Stimulated activated effector memory CD8-positive, alpha-beta T cell treated with anti-CD3 and anti-CD28 coated beads, Interleukin-12 subunit alpha, Interleukin-12 subunit beta, amount 100 ng/mL, for 72 hours (primary cell): ENCODE results near the gene VDAC1.

Experiments used
- ATAC-seq: fragments of 150-1000 bp; cut with Tn5 transposase; 2 replicates; pipeline ENCODE4 v1.10.0; 2021
- DNase-seq, 2 donors: peaks; one replicate each; pipeline ENCODE4 v3.0.0; 2021 to 2022; ENCODE audit warnings: low spot score in 2 of 2
- H3K27ac Mint-ChIP-seq: one replicate; pipeline ENCODE4 v1.8.0; 2022; ENCODE audit warnings: mild to moderate bottlenecking, mixed read lengths
- H3K36me3 Mint-ChIP-seq: one replicate; pipeline ENCODE4 v1.8.0; 2022; ENCODE audit warnings: mild to moderate bottlenecking, mixed read lengths
- H3K4me1 Mint-ChIP-seq: one replicate; pipeline ENCODE4 v1.8.0; 2022; ENCODE audit warnings: mixed read lengths
- H3K4me3 Mint-ChIP-seq: one replicate; pipeline ENCODE4 v1.8.0; 2022; ENCODE audit warnings: mild to moderate bottlenecking, mixed read lengths
- H3K9me3 Mint-ChIP-seq: one replicate; pipeline ENCODE4 v1.8.0; 2022; ENCODE audit warnings: mixed read lengths

The VDAC1 gene

GRCh38 chr5:134005417-134006061, 764 bp upstream of the VDAC1 start:
- Mint-ChIP-seq H3K36me3 (peaks cover 45% of the 10 kb centered on the region), H3K4me1 (peaks cover 38% of the 10 kb centered on the region), H3K27ac (peak overlapping the region; percentile 95), H3K9me3 (no peaks in the 10 kb centered on the region), H3K4me3 (peak overlapping the region; percentile 85)
- ATAC-seq (no peak), DNase-seq (peak in 1 of 2 donors; percentile 12)

GRCh38 chr5:134003817-134004625, 754 bp downstream of the VDAC1 start:
- DNase-seq (peak in 1 of 2 donors; percentile 89), ATAC-seq (peak; percentile 36)
- no peaks in the 10 kb centered on the region for H3K9me3 Mint-ChIP-seq
- H3K4me1 Mint-ChIP-seq: peaks cover 53% of the 10 kb centered on the region
- H3K36me3 Mint-ChIP-seq: peaks cover 60% of the 10 kb centered on the region
- peak overlapping the region; percentile 95 for H3K27ac Mint-ChIP-seq
- H3K4me3 Mint-ChIP-seq: peak overlapping the region; percentile 85

GRCh38 chr5:134003064-134003816, 1.5 kb downstream of the VDAC1 start:
- no peak for ATAC-seq
- peak in 1 of 2 donors; percentile 7 for DNase-seq
- Mint-ChIP-seq H3K27ac (peak overlapping the region; percentile 95), H3K36me3 (peaks cover 65% of the 10 kb centered on the region), H3K4me1 (peaks cover 54% of the 10 kb centered on the region), H3K4me3 (peak overlapping the region; percentile 85), H3K9me3 (no peaks in the 10 kb centered on the region)

- H3K27ac Mint-ChIP-seq: peak overlapping the region; percentile 95
- H3K36me3 Mint-ChIP-seq: peaks cover 65% of the 10 kb centered on the region
- no peak for DNase-seq
- peak overlapping the region; percentile 85 for H3K4me3 Mint-ChIP-seq
- peaks cover 55% of the 10 kb centered on the region for H3K4me1 Mint-ChIP-seq
- H3K9me3 Mint-ChIP-seq: no peaks in the 10 kb centered on the region
- ATAC-seq: no peak
Measured at GRCh38 chr5:134001938-134002731, 2.6 kb downstream of the VDAC1 start.

- no peak for ATAC-seq
- no peak overlapping the region for H3K27ac Mint-ChIP-seq
- H3K4me3 Mint-ChIP-seq: peak overlapping the region; percentile 85
- no peak for DNase-seq
- H3K9me3 Mint-ChIP-seq: no peaks in the 10 kb centered on the region
- peaks cover 63% of the 10 kb centered on the region for H3K4me1 Mint-ChIP-seq
- H3K36me3 Mint-ChIP-seq: peaks cover 65% of the 10 kb centered on the region
Measured at GRCh38 chr5:134000696-134001453, 3.9 kb downstream of the VDAC1 start.

GRCh38 chr5:134000091-134000511, 4.7 kb downstream of the VDAC1 start:
- Mint-ChIP-seq H3K4me1 (peaks cover 63% of the 10 kb centered on the region), H3K27ac (peak overlapping the region; percentile 64), H3K36me3 (peaks cover 60% of the 10 kb centered on the region), H3K4me3 (peak overlapping the region; percentile 15), H3K9me3 (no peaks in the 10 kb centered on the region)
- ATAC-seq (no peak), DNase-seq (no peak)

GRCh38 chr5:133998807-133999206, 6.0 kb downstream of the VDAC1 start:
- DNase-seq (no peak), ATAC-seq (no peak)
- Mint-ChIP-seq H3K4me1 (peaks cover 75% of the 10 kb centered on the region), H3K9me3 (no peaks in the 10 kb centered on the region), H3K36me3 (peaks cover 59% of the 10 kb centered on the region), H3K27ac (no peak overlapping the region), H3K4me3 (no peak overlapping the region)

GRCh38 chr5:133998042-133998441, 6.7 kb downstream of the VDAC1 start:
- Mint-ChIP-seq H3K9me3 (no peaks in the 10 kb centered on the region), H3K4me3 (no peak overlapping the region), H3K36me3 (peaks cover 51% of the 10 kb centered on the region), H3K27ac (no peak overlapping the region), H3K4me1 (peaks cover 75% of the 10 kb centered on the region)
- DNase-seq (no peak), ATAC-seq (no peak)

GRCh38 chr5:133996683-133997252, 8.0 kb downstream of the VDAC1 start:
- no peak for ATAC-seq

GRCh38 chr5:133995883-133996563, 8.8 kb downstream of the VDAC1 start:
- Mint-ChIP-seq H3K9me3 (no peaks in the 10 kb centered on the region), H3K36me3 (peaks cover 49% of the 10 kb centered on the region), H3K4me1 (peaks cover 62% of the 10 kb centered on the region), H3K4me3 (no peak overlapping the region), H3K27ac (peak overlapping the region; percentile 68)
- DNase-seq (no peak), ATAC-seq (no peak)

More at GRCh38 chr5:133996683-133997252, 8.0 kb downstream of the VDAC1 start:
- Mint-ChIP-seq H3K27ac (no peak overlapping the region), H3K9me3 (no peaks in the 10 kb centered on the region), H3K4me1 (peaks cover 69% of the 10 kb centered on the region), H3K4me3 (no peak overlapping the region), H3K36me3 (peaks cover 49% of the 10 kb centered on the region)
- DNase-seq: no peak

- Mint-ChIP-seq H3K36me3 (peaks cover 49% of the 10 kb centered on the region), H3K4me3 (no peak overlapping the region), H3K9me3 (no peaks in the 10 kb centered on the region), H3K4me1 (peaks cover 59% of the 10 kb centered on the region), H3K27ac (peak overlapping the region; percentile 68)
- DNase-seq: no peak
- no peak for ATAC-seq
Measured at GRCh38 chr5:133995341-133995740, 9.4 kb downstream of the VDAC1 start.

- H3K36me3 Mint-ChIP-seq: peaks cover 49% of the 10 kb centered on the region
- H3K4me3 Mint-ChIP-seq: no peak overlapping the region
- ATAC-seq (no peak), DNase-seq (no peak)
- peak overlapping the region; percentile 68 for H3K27ac Mint-ChIP-seq
- peaks cover 56% of the 10 kb centered on the region for H3K4me1 Mint-ChIP-seq
- no peaks in the 10 kb centered on the region for H3K9me3 Mint-ChIP-seq
Measured at GRCh38 chr5:133994990-133995333, 9.8 kb downstream of the VDAC1 start.

- no peak for DNase-seq
- Mint-ChIP-seq H3K36me3 (peaks cover 49% of the 10 kb centered on the region), H3K4me1 (peaks cover 51% of the 10 kb centered on the region), H3K9me3 (no peaks in the 10 kb centered on the region), H3K4me3 (no peak overlapping the region), H3K27ac (peak overlapping the region; percentile 68)
- ATAC-seq: no peak
Measured at GRCh38 chr5:133994297-133994989, 10.3 kb downstream of the VDAC1 start.
